ENCODE data around the gene MEOX1.

MEOX1 gene

DNA sequence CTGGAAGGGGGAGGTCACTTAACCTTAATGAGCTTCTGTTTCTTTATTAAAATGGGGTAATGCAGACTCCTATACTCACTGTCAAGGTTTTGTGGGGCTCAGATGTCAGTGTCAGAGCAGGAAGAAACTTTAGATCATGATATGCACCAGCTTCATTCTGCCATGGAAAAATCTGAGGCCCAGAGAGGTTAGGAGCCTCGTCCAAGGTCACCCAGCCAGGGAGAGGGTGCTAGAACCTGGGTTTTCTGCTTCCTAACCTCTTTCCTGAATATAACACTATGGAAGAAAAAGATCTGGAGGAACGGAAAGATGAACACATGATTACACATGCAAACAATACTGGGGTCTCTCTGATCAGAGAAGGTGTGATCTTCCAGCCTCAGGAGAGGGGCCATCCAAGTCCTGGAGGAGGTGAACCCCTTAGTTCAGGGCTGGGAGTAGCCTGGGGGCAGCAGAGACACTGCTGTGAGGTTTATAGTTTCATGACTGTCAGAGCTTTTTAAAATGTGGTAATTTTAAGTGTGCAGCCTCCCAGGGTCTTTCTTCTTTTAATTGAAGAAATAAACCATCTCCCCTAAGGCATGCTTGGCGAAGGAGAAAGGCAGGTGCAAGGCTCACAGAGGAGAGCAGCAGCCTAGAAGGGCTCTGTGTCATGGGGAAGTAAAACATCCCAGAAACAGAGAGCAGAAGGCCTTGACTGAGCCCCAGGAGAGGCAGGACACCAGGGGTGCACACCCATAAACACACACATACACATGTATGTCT lies 10.2 kb upstream of the MEOX1 start:
- Histone ChIP-seq H3K27ac (ENCODE audit: low read length) (no peak overlapping the region), H3K36me3 (replicated peaks; ENCODE audit: insufficient read depth, low read length) (no peaks in the 10 kb centered on the region), H3K9me2 (replicated peaks; ENCODE audit: insufficient read depth, low read length) (no peaks in the 10 kb centered on the region), H3K27me3 (replicated peaks; ENCODE audit: insufficient read depth, low read length) (peaks cover 10% of the 10 kb centered on the region), H2AFZ (ENCODE audit: low read length) (no peak overlapping the region), H3F3A (ENCODE audit: insufficient read depth, low read length) (no peaks in the 10 kb centered on the region), H3K9me3 (replicated peaks; ENCODE audit: insufficient read depth, low read length) (no peaks in the 10 kb centered on the region), H4K20me1 (ENCODE audit: insufficient read depth, low read length) (no peaks in the 10 kb centered on the region), H3K4me3 (ENCODE audit: low read length) (no peak overlapping the region), H3K9ac (ENCODE audit: low read length) (no peak overlapping the region), H3K79me2 (ENCODE audit: low read length) (no peaks in the 10 kb centered on the region), H3K4me2 (ENCODE audit: low read depth, low read length) (no peak overlapping the region), H3K4me1 (ENCODE audit: low read length) (peaks cover 15% of the 10 kb centered on the region)
- no peak for TF ChIP-seq EZH2 (optimal IDR thresholded peaks at IDR 0.05; ENCODE audit: low read depth, low read length)
- TF ChIP-seq EZH2phosphoT487 (IDR thresholded peaks at IDR 0.05; ENCODE audit: low read length) = no peak
- TF ChIP-seq CTCF (IDR thresholded peaks at IDR 0.05; ENCODE audit: low read length) = no peak
- DNase-seq = no peak

DNA sequence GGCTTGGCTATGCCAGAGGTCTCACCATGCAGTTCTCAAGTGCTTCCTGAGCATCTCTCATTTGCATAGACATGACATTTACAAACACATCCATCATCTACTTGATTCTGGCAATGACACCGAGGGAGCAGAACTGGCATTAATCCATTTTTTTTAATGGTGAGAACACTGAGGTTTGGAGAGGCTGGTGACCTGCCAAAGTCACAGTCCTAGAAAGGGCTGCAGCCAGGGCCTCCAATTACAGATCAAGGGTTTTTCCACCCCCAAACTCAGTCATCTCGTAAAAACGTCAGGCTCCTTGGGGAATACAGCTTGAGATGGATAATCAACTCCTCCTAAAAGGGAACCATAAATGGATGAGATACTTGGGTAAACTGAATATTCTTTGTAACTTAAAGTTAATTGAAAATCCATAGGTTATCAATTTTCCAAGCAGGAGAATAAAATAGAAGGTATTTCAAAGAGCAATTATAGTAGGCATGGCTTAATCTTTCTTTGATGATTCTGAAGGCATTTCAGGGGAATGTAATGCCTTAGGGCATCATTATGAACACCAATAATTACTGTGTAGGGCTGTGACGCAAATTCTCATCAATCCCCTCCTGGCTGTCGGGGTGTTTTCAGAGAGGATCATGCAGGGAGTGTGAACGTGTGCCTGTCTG lies 9.4 kb upstream of the MEOX1 start:
- Histone ChIP-seq H3K9me2 (replicated peaks; ENCODE audit: insufficient read depth, low read length) (no peaks in the 10 kb centered on the region), H3K9me3 (replicated peaks; ENCODE audit: insufficient read depth, low read length) (no peaks in the 10 kb centered on the region), H4K20me1 (ENCODE audit: insufficient read depth, low read length) (no peaks in the 10 kb centered on the region), H3K79me2 (ENCODE audit: low read length) (no peaks in the 10 kb centered on the region), H3K4me3 (ENCODE audit: low read length) (no peak overlapping the region), H3K27ac (ENCODE audit: low read length) (no peak overlapping the region), H3K4me2 (ENCODE audit: low read depth, low read length) (no peak overlapping the region), H3F3A (ENCODE audit: insufficient read depth, low read length) (no peaks in the 10 kb centered on the region), H3K4me1 (ENCODE audit: low read length) (peaks cover 15% of the 10 kb centered on the region), H3K27me3 (replicated peaks; ENCODE audit: insufficient read depth, low read length) (peaks cover 18% of the 10 kb centered on the region), H3K36me3 (replicated peaks; ENCODE audit: insufficient read depth, low read length) (no peaks in the 10 kb centered on the region), H2AFZ (ENCODE audit: low read length) (no peak overlapping the region), H3K9ac (ENCODE audit: low read length) (no peak overlapping the region)
- no peak for DNase-seq
- TF ChIP-seq CTCF (IDR thresholded peaks at IDR 0.05; ENCODE audit: low read length) (no peak), EZH2phosphoT487 (IDR thresholded peaks at IDR 0.05; ENCODE audit: low read length) (no peak), EZH2 (optimal IDR thresholded peaks at IDR 0.05; ENCODE audit: low read depth, low read length) (no peak)

DNA sequence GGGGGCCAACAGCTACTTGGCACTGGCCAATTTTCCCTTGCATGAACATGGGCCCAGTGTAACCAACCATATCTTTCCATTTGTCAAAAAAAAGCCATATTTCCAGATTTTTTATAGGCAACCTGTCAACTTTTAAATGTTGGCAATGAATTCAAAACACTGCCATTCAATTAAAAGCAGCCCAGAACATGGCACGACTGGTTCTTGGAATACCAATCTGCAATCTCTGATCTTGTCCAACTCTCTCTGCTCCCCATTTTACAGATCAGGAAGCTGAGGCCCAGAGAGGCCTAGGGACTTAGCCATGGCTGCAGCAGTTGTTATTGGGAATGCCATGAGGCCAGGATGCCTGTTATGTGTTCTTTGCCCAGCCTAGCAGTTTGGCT lies 8.9 kb upstream of the MEOX1 start:
- Histone ChIP-seq H2AFZ (ENCODE audit: low read length) (no peak overlapping the region), H3K4me3 (ENCODE audit: low read length) (no peak overlapping the region), H3K9me3 (replicated peaks; ENCODE audit: insufficient read depth, low read length) (no peaks in the 10 kb centered on the region), H4K20me1 (ENCODE audit: insufficient read depth, low read length) (no peaks in the 10 kb centered on the region), H3K4me2 (ENCODE audit: low read depth, low read length) (no peak overlapping the region), H3K27ac (ENCODE audit: low read length) (no peak overlapping the region), H3K36me3 (replicated peaks; ENCODE audit: insufficient read depth, low read length) (no peaks in the 10 kb centered on the region), H3K9me2 (replicated peaks; ENCODE audit: insufficient read depth, low read length) (no peaks in the 10 kb centered on the region), H3K4me1 (ENCODE audit: low read length) (peaks cover 15% of the 10 kb centered on the region), H3K9ac (ENCODE audit: low read length) (no peak overlapping the region), H3K27me3 (replicated peaks; ENCODE audit: insufficient read depth, low read length) (peaks cover 23% of the 10 kb centered on the region), H3F3A (ENCODE audit: insufficient read depth, low read length) (no peaks in the 10 kb centered on the region), H3K79me2 (ENCODE audit: low read length) (no peaks in the 10 kb centered on the region)
- TF ChIP-seq CTCF (IDR thresholded peaks at IDR 0.05; ENCODE audit: low read length) (no peak), EZH2 (optimal IDR thresholded peaks at IDR 0.05; ENCODE audit: low read depth, low read length) (no peak), EZH2phosphoT487 (IDR thresholded peaks at IDR 0.05; ENCODE audit: low read length) (no peak)
- DNase-seq = no peak
